EL (cell line): ENCODE measurements around the gene IL1R1.
"Not testable (repeated sequence)": the region's sequence is repeated elsewhere in the genome, so short reads cannot be mapped to it uniquely, and the experiment has no call there.

Source experiments
- DNase-seq: peaks from one replicate; pipeline ENCODE4 v3.0.0-alpha.2; 2016

Gene IL1R1, protein sequence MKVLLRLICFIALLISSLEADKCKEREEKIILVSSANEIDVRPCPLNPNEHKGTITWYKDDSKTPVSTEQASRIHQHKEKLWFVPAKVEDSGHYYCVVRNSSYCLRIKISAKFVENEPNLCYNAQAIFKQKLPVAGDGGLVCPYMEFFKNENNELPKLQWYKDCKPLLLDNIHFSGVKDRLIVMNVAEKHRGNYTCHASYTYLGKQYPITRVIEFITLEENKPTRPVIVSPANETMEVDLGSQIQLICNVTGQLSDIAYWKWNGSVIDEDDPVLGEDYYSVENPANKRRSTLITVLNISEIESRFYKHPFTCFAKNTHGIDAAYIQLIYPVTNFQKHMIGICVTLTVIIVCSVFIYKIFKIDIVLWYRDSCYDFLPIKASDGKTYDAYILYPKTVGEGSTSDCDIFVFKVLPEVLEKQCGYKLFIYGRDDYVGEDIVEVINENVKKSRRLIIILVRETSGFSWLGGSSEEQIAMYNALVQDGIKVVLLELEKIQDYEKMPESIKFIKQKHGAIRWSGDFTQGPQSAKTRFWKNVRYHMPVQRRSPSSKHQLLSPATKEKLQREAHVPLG

DNA sequence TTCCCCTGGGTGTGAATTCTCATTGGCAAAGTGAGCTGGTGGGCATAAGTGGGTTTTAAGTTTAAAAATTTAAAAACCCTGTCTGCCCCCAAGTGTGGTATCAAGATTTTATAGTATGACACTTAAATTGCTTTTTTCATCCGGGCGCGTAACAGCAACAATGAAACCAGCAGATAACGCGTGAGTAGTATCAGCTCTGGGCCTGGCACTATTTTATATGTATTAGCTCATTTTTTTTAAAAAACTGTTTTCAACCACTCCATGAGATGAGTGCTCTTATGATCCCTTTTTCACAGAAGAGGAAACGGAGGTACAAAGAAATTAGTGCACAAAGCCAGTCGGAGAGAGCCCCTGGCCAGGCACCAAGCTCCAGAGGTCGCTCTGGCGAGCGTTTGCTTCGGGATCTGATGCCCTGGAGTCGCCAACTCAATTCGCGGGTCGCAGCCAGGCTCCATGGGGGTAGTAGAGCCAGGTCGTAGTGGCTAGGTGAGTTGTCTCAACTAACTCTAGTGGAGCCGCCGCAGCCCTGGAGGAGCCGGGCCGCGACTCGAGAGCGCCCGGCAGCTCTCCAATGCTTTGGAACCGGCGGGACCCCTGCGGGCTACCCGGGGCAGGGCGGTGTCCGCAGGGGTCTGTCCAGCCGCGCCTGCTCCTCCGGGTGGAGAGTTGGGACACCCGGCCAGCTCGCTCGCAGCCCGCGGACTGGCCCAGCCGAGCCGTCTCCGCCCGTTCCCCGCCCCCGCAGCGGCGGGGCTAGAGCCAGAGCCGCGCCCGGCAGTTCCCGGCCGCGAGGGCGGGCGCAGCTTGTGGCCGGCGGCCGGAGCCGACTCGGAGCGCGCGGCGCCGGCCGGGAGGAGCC lies at the start of gene IL1R1:
Gene IL1R1 (plus strand): TSS at position 777 of the 859 bp plus-strand sequence. CDS start 14,979 bp downstream, outside the sequence.
- peak; percentile 80 for DNase-seq

DNA sequence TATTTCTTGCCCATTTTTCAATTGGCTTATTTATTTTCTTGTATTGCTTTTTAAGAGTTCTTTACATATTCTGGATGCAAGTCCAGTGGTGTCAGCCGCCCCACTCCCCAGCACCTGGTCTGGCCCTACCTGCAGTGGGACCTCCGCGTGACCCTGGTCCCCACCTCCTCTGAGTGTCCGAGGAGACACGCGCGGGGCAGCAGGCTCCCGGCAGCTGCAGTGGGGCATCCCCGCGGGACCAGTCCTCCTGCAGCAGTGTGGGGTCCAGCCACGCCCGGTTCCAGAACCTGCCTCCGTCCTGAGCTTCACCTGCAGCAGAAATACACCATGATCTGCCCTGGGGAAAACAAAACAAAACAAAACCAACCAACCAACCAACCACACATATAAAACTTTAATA lies 48.9 kb upstream of the IL1R1 start:
- DNase-seq: no peak

DNA sequence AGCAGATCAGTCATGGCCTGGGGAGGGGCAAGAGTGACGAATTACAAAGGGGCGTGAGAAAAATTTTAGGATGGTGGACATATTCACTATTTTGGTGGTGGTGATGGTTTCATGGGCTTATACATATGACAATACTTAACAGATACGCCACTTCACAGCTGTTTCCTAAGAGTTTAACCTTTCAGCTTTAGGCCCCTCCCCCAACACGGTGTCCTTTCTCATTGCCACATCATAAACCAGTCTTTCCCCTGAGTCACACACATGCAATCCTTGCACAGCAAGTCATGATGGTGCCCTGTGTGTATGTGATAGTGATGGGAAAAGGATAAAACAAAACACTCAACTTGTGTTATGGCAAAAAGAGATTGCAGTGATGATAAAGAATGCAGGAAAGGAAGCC lies 47.6 kb upstream of the IL1R1 start:
- peak; percentile 90 for DNase-seq

DNA sequence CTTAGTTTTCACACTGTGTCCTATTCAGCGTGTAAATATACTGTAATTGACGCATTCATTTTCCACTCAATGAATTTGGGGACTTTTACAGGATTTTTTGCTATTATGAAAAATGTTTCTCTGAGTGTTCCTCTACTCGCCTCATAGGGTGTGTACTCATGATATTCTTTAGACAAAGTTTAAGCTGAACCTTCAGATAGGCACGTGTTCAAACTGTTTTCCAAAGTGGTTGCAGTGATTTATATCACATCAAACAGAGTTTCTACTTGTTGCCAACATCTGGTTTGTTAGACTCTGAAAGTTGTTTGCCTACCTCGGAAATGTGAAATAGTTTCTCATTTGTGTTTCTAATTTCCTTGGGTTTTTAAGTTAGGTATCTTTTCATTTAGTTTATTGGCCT lies 46.4 kb upstream of the IL1R1 start:
- DNase-seq: no peak

DNA sequence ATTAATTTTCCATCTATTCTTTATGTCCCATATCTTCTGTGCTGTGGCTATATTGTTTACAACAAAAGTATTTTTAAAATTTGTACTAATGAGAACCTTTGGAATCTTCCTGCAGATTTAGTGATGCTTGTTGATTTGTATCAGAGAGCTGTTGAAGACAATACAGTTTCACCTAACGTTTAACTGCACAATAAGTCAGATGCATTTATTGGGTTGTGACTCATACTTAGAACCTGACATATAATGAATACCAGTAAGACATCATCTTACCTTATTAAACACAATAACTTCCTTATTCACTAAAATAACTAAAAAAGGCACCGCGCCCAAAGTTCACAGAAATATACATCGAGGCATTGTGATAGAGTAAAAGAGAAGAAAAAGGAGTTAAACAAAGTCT lies 43.8 kb upstream of the IL1R1 start:
- DNase-seq: no peak

DNA sequence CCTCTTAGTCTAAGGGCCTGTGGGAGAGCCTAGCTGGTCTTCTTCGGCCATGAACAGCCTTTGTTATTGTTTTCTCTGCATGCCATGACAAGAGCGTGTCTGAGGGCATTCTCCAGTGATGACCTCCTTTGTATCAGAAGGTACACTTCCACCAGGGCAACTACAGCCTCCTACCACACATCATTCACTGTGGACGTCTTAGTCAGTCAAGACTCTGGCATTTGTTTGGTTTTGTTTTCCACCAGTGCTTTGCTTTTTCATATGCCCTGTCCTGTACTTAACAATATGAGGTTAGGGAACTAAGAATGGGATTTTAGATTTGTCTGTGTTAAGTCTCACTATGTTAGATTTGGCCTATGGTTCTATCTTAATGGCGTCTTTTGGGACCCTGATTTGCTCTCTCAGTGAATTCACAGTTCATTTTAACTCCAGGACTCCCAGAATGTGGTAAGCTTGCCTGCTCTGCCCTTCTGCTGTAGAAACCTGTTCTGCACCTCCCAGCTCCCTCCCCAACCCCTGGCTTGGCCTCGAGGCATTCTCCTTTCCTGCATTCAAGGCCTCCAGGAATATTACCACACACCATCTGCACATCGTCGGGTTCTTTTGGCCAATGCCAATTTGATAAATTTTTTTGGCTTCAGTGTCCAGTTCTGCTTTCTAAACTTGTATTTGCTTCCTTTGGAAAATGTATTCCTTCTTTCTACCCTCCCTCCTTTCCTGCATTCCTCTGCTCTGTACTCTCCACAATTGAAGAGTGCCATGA lies 42.8 kb upstream of the IL1R1 start:
- no peak for DNase-seq

DNA sequence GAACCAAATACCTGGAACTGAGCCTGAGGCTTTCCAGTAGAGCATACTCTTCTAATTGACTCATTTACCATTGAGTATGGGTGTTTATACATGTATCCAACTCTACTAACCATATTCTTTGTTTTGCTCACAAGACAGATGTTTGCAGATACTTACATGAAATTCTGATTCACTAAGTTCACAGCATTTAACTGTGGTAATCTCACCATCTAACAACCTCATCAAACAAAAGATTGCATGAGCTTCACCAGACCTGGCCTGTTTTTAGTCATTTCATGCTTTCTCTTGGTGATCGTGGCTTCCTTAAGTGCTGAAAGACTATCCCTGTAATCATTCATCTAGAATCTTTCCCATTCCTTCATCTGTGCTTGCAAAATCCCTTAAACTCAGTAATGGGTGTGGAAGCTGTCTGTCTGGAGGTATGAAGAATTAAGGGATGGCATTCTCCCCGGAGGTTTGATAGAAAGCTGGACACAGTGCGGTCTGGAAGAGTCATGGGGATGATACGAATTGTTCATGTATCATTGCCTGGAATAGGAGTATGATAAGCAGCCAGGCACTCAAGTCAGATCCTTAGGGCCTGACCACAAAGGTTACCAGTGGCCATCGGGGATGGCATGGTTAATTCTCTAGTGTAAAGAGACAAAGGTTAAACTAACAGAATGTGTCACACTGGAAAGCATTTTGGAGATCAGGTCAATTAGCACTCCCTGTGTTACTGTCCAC lies 42.0 kb upstream of the IL1R1 start:
- DNase-seq: peak; percentile 37

DNA sequence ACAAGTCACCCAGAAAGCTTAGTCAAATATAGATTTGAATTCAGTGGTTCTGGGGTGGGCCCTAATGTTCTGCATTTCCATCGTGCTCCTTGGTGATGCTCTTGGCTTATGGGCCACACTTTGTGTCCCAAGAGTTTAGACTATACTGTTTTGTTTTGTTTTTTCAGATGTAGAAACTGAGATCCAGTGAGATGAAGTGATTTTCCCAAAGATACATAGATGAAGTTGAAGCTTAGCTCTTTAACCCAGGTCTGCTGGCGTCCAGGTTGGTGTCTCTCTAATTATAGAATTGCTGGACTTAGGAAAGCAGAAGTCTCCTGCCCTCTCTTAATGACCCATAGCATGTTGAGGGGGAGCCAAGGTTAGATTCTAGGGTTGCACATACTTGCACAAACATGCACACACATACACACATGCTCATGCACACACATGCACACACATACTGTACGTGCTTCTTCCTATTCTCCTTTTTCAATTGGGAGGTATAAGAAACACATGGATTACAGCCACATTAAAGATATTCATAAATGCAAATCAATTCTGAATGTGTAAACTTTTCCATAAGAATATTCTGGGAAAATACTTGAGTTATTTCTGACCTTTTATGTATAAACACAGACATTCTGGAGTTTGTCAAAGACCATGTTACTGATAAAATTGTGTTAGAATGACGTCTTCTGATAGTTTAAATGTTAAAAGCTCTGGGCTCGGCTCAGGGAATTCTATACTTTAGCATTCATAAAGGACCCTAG lies 41.3 kb upstream of the IL1R1 start:
- DNase-seq: no peak

DNA sequence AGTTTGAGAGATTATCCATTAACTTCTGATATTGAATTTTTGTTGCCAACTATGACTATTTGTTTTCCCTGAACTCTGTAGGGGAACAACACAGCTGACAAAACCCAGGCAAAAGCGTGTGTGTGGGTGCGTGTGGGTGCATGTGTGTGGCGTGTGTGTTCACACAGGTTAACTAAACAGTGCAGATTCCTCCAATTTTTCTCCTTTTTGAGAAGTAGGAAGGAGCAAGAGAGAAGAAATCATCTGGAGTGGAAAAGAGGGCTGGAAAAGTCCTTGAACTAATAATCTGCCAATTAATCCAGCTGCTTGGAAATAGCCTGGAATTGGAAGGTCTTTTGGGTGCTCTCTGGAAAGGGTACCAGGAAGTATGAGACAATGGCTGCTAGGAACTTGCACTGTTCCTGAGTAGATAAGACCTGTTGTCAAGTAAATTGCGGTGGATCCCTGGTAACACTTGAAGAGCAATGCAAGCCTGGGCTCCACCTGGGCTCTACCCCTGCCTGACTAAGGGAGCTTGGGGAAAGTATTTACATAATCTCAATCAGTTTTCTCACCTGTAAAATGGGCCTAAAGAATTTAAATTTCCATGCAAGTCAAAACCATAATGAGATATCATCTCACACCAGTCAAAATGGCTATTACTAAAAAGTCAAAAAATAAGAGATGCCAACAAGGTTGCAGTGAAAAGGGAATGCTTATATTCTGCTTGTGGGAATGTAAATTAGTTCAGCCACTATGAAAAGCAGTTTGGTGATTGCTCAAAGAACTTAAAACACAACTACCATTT lies 40.5 kb upstream of the IL1R1 start:
- no peak for DNase-seq

DNA sequence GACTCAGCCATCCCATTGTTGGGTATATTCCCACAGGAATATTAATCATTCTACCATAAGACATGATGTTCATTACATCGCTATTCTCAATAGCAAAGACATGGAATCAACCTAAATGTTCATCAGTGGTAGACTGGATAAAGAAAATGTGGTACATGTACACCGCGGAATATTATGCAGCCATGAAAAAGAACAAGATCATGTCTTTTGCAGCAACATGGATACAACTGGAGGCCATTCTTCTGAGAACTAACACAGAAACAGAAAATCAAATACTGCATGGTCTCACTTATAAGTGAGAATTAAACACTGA lies 40.0 kb upstream of the IL1R1 start:
- DNase-seq: not testable (repeated sequence)

DNA sequence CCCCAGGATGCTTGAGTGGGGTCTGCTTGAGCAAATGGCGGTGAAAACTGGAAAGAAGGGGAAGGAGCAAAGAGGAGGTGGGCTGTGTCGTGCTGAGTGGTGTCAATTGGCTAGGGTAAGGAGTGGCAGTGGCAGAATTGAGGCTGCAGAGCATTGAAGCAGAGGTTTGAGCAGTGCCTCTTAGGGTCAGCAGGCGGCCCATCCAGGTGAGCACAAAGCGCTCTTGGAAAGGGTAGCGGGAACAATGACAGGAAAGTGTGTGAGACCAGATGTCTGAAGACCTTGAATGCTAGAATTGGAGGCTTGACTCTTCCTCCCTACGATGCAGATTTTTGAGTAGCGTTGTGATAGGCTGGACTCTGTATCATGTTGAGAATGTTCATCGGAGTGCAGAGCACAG lies 39.3 kb upstream of the IL1R1 start:
- DNase-seq: no peak

DNA sequence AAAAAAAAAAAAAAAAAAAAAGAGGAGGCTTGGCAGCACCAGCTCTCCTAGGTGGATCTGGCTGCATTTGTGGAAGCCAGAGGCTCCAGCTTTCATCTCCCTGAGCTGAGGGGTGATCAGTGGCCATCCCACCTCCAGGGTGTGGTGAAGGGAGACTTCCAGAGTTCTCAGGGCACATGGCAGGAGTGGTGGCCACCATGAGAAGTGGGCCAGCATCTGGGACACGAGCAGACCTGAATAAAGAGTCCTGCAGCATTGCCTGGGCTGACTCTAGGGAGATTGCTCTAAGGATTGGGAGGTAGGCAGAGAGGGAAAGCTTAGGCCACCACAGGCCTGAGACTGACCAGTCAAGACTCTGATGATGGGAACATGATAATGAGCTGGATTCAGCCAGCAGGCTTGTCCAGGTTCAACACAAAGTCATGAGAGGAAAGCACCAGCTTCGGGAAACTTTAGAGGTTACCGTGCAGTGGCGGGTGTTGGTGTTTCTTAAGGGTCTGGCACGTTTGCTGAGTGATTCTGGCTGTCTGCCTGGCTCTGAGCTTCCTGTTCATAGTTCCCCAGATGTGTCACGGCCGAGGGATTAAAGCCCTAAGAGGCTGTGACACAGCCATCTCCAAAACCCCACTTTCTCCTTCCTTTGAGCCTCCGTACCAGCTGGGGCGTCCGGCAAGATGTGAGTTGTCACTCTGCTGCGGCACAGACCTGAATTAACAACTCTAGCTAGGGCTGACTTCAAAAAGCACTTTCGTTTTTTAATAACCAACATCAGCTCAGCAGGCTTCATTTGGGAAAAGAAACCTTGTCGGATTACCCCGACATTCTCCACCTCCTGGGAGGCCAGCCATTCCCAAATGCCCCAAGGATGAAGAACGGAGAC lies 38.3 kb upstream of the IL1R1 start:
- DNase-seq: peak; percentile 88

DNA sequence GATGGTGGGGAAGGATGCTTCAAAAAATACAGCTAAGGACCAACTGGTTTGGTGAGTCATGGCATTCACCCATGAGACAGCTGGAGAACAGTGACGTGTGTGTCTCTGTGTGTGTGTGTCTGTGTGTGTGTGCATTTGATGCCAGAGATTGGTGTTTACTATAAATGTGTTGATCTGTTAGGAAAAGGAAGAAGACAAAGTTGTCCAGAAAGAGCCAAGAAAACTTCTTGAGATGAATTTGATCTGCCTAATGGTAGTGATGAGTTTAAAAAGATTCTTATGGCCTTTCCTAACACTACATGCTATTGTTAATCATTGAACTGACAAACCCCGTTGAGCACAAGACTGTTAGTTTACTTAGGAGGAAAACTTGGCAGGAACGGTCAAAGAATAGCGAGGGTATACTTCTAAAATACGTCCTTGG lies 36.4 kb upstream of the IL1R1 start:
- DNase-seq: no peak

DNA sequence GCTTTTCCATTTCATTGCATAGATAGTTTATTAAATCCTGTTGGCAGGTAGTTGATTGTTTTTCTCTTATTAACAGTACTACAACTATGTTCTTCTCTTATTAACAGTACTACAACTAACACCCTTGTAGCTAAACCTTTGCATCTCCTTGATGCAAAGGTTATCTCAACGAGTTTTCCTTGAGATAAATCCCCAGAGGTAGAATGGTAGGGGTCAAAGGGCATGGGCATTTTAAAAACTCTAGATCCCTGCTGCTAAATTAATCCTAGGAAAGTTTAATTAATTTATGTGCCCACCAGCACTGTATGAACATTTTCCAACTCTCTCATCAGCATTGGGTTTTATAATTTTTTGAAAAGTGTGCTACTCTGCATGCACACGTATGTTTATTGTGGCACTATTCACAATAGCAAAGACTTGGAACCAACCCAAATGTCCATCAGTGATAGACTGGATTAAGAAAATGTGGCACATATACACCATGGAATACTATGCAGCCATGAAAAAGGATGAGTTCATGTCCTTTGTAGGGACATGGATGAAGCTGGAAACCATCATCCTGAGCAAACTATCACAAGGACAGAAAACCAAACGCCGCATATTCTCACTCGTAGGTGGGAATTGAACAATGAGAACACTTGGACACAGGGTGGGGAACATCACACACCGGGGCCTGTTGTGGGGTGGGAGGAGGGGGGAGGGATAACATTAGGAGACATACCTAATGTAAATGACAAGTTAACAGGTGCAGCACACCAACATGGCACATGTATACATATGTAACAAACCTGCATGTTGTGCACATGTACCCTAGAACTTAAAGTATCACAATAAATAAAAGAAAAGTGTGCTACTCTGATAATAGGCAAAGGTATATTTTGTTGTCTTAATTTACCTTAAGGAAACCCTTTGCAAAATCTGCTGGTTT lies 35.5 kb upstream of the IL1R1 start:
- DNase-seq: not testable (repeated sequence)

DNA sequence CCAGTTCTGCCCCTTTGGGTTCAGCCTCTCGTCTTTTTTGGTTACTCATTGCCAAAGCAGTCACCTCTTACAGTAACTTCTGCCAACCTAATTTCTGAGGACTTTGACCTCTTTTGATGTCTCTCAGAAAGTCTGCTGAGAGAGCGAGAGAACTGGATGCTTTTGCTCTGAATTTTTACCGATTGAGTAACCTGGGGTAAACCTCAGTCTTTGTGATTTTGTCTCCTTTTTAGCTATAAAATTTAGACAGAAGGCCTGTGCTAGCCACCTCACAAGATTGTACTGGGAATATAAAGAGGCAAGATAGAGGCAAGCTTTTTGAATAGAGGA lies 34.8 kb upstream of the IL1R1 start:
- peak; percentile 52 for DNase-seq

DNA sequence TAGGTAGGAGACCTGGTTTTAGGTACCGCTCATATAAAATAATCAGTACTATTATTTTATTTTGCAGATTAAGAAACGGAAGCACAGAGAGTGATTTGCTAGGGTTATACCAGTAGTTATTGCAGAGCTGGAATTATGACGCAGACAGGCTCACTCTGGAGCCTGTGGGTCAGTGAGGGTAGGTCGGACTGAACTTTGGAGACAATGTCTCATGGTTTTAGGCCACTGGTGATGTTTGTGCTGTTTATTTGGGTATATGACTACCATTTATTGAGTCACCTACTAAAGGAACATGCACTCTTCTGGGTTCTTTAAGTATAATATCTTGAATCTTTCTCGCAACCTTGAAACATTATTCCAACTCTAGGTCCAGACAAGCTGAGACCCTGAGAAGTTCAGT lies 33.5 kb upstream of the IL1R1 start:
- no peak for DNase-seq

DNA sequence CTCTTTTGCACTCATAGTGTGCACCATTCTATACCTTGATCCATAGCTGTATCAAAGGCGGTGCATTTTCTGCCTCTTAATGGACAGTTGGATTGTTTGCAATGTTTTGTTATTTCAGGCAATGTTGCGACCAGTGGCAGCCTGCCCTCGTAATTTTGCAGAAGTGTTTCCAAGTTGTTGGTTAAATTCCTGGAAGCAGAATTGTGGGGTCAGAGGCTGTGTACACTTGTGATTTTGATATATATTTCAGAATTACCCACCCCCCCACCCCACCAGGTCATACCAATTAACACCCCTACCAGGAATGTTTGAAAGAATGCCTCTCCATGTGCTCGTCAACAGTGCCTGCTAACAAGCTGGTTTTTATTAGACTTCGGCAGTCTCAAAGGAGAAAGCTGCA lies 32.4 kb upstream of the IL1R1 start:
- DNase-seq: no peak

DNA sequence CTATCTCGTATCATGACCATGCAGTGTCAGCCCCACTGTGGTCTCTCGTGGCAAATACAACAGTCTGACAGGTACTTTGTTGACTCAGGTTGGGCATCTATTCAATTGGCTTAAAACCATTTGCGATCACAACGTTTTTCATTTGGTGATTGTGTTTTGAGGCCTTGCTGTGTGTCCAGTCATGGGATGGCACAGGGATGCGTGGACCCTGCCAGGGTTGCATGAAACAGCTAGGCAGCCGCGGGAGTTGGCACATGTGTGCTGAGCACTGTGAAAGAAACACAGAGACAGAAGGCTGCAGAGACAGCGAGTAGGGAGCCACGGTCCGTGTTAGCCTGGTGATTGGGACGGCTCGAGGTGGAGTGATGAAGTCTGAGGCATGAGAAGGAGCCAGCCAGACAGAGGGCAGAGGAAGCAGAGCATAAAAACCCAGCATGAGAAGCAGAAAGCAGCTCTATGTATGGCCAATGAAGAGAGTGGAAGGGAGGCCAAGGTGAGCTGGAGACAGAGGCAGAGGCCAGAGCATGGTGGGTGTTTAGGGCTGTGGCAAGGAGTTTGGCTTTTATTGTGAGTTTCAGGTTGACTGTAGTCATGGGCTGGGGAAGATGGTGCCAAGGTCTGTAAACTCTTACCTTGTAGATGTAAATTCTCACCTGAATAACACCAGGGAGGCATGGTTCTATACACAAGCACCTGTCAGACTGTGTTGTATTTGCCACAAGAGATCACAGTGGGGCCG lies 31.8 kb upstream of the IL1R1 start:
- no peak for DNase-seq
